Colonic mucosa (tissue), 4 donors: ENCODE data around the gene PRR12. TPM values are rescaled to one million over a fixed set of nuclear protein-coding genes. Genes with fewer than 3 reads are reported as not detected.

Experiments
- DNase-seq: peaks from one replicate; pipeline ENCODE4 v3.0.0-alpha.2; 2020
- H3K27ac ChIP-seq: fragments of 200-600 bp; one replicate; pipeline ENCODE4 v1.8.0; 2021
- H3K27me3 ChIP-seq: fragments of 200-600 bp; one replicate; pipeline ENCODE4 v1.8.0; 2021
- H3K36me3 ChIP-seq: fragments of 200-600 bp; one replicate; pipeline ENCODE4 v1.8.0; 2021
- H3K4me1 ChIP-seq: fragments of 200-600 bp; one replicate; pipeline ENCODE4 v1.8.0; 2021; ENCODE audit warnings: mild to moderate bottlenecking
- H3K4me3 ChIP-seq: fragments of 200-600 bp; one replicate; pipeline ENCODE4 v1.8.0; 2021
- H3K9ac ChIP-seq, 2 donors: one replicate each; pipeline ENCODE4 v1.7.0; 2013; ENCODE audit warnings: control low read depth in 2 of 2, low read depth in 2 of 2, low read length in 2 of 2
- H3K9me3 ChIP-seq: fragments of 200-600 bp; one replicate; pipeline ENCODE4 v1.8.0; 2021
- CTCF ChIP-seq: fragments of 200-600 bp; IDR thresholded peaks from one replicate; pipeline ENCODE4 v1.8.0; 2022; ENCODE audit warnings: antibody characterized with exemption, mild to moderate bottlenecking
- intact Hi-C: fragments of 100-400 bp; cut with DNase I; formaldehyde crosslinking; loops from one replicate; pipeline ENCODE4 v1.14.1; 2022
- total RNA-seq, 2 donors: library from RNA; stranded (reverse); fragmentation: NEBNext Ultra II Directional in 1 of 2; extraction: Animal tissue kit (Norgen Biotek cat#: 25700) in 1 of 2; gene quantifications; one replicate each; pipeline ENCODE4 v1.2.1, GENCODE V29; 2021
- donor health status: healthy.
- donor health status: DM: no; HTN: no; CAD: no.
- donor health status: DM: no; HTN: no; CAD: no.

PRR12 gene
- total RNA-seq, 2 donors from 2014 or later: 17.5 to 33.1 TPM

GRCh38 chr19:49595819-49596404 is 4.9 kb downstream of the PRR12 start:
- Histone ChIP-seq H3K9me3 (no peaks in the 10 kb centered on the region), H3K9ac (no peak overlapping the region), H3K36me3 (peaks cover 13% of the 10 kb centered on the region), H3K27me3 (no peaks in the 10 kb centered on the region), H3K4me1 (no peaks in the 10 kb centered on the region), H3K4me3 (no peak overlapping the region), H3K27ac (no peak overlapping the region)
- TF ChIP-seq CTCF: no peak
- DNase-seq: no peak
- intact Hi-C loops: no loop called here

DNA sequence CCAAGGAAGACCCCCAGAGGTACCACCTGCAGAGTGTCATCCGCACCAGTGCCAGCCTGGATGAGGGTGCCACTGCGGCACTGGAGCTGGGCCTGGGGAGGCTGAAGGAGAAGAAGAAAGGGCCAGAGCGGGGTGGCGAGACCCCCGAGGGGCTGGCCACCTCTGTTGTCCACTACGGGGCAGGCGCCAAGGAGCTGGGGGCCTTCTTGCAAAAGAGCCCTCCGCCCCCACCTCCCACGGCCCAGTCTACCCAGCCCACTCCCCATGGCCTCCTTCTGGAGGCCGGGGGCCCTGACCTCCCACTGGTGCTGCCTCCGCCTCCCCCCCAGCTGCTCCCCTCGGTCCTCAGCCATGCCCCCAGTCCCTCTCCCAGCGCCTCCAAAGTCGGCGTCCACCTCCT is 5.4 kb downstream of the PRR12 start:
- TF ChIP-seq CTCF: no peak
- Histone ChIP-seq H3K27me3 (no peaks in the 10 kb centered on the region), H3K9me3 (no peaks in the 10 kb centered on the region), H3K36me3 (peaks cover 13% of the 10 kb centered on the region), H3K9ac (no peak overlapping the region), H3K4me1 (no peaks in the 10 kb centered on the region), H3K27ac (no peak overlapping the region), H3K4me3 (no peak overlapping the region)
- intact Hi-C loops: no loop called here
- no peak for DNase-seq

DNA sequence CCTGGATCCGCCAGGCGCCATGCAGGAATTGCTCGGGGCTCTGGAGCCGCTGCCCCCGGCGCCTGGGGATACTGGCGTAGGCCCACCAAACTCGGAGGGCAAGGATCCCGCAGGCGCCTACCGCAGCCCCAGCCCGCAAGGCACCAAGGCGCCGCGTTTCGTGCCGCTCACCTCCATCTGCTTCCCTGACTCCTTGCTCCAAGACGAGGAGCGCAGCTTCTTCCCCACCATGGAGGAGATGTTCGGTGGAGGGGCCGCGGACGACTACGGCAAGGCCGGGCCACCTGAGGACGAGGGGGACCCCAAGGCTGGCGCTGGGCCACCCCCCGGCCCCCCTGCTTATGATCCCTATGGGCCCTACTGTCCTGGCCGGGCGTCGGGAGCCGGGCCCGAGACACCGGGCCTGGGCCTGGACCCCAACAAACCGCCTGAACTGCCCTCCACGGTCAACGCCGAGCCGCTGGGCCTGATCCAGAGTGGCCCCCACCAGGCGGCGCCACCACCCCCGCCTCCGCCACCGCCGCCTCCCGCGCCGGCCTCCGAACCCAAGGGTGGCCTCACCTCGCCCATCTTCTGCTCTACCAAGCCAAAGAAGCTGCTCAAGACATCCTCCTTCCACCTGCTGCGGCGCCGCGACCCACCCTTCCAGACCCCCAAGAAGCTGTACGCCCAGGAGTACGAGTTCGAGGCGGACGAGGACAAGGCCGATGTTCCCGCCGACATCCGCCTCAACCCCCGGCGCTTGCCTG is 6.1 kb downstream of the PRR12 start:
- peaks cover 16% of the 10 kb centered on the region for H3K36me3 ChIP-seq
- DNase-seq: no peak
- H3K27ac ChIP-seq: no peak overlapping the region
- no peak overlapping the region for H3K4me3 ChIP-seq
- no peak overlapping the region for H3K9ac ChIP-seq
- H3K4me1 ChIP-seq: no peaks in the 10 kb centered on the region
- H3K27me3 ChIP-seq: no peaks in the 10 kb centered on the region
- H3K9me3 ChIP-seq: no peaks in the 10 kb centered on the region
- intact Hi-C loops: no loop called here
- TF ChIP-seq CTCF: no peak

DNA sequence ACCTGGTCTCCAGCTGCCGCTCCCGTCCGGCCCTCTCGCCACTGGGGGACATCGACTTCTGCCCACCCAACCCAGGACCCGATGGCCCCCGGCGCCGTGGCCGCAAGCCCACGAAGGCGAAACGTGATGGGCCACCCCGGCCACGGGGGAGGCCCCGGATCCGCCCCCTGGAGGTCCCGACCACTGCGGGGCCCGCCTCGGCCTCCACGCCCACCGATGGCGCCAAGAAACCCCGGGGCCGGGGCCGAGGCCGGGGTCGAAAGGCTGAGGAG is 6.7 kb downstream of the PRR12 start:
- Histone ChIP-seq H3K27me3 (no peaks in the 10 kb centered on the region), H3K27ac (no peak overlapping the region), H3K9ac (no peak overlapping the region), H3K4me1 (no peaks in the 10 kb centered on the region), H3K36me3 (peaks cover 18% of the 10 kb centered on the region), H3K4me3 (no peak overlapping the region), H3K9me3 (no peaks in the 10 kb centered on the region)
- intact Hi-C loops: no loop called here
- no peak for DNase-seq
- TF ChIP-seq CTCF: no peak

GRCh38 chr19:49599378-49600295 is 8.7 kb downstream of the PRR12 start:
- Histone ChIP-seq H3K27ac (no peak overlapping the region), H3K9ac (no peak overlapping the region), H3K36me3 (peaks cover 17% of the 10 kb centered on the region), H3K9me3 (no peaks in the 10 kb centered on the region), H3K4me1 (no peaks in the 10 kb centered on the region), H3K27me3 (no peaks in the 10 kb centered on the region), H3K4me3 (no peak overlapping the region)
- no peak for TF ChIP-seq CTCF
- DNase-seq: no peak
- intact Hi-C loops: no loop called here
